ENCODE data around the gene PPFIA2.

DNA sequence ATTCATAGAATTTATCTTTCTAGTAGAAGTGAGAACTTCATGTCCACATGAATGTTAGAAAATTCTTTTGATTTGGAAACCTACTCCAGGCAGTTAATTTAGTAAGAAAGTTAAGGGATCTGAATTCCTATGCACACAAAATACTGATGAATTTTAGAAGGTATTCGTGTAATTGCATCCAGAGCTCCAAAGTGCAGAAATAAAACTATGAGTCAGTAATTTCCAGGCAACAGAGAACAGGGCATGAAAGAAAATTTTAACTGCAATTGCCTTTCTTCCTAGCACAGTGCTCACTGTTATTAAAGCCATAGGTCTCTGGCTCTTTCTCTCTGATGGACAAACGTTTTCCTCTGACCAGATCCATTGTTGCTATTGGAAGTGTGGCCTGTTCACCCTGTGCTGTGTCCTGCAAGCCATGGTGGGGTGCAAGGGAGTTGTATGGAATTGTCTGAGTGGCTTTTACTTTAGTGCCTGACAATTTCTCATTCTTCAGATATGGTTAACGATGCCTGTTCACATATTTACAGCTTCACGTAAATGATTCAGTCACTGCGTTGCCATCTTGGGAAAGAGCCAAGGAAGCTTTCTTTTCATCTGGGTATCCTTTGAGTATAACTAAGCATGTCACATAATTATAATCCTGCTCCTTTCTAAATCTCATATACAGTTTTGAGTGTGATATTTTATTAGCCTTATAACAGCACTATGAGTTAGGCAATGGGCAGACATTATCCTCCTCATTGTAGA, 536.1 kb downstream of the PPFIA2 start:
- TF ChIP-seq, protein P1, sequence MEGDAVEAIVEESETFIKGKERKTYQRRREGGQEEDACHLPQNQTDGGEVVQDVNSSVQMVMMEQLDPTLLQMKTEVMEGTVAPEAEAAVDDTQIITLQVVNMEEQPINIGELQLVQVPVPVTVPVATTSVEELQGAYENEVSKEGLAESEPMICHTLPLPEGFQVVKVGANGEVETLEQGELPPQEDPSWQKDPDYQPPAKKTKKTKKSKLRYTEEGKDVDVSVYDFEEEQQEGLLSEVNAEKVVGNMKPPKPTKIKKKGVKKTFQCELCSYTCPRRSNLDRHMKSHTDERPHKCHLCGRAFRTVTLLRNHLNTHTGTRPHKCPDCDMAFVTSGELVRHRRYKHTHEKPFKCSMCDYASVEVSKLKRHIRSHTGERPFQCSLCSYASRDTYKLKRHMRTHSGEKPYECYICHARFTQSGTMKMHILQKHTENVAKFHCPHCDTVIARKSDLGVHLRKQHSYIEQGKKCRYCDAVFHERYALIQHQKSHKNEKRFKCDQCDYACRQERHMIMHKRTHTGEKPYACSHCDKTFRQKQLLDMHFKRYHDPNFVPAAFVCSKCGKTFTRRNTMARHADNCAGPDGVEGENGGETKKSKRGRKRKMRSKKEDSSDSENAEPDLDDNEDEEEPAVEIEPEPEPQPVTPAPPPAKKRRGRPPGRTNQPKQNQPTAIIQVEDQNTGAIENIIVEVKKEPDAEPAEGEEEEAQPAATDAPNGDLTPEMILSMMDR (IDR thresholded peaks at IDR 0.05), result no peak
- TF ChIP-seq ZFX (IDR thresholded peaks at IDR 0.05; ENCODE audit: borderline replicate concordance), result no peak
